Upper lobe of left lung (tissue), 6 donors: ENCODE data around the gene UPK3A. TPM values are rescaled to one million over a fixed set of nuclear protein-coding genes. Genes with fewer than 3 reads are reported as not detected.

Source experiments
- ATAC-seq, 2 donors: fragments of 200-7000 bp; cut with Tn5 transposase; one replicate each; pipeline ENCODE4 v1.9.1; 2022; ENCODE audit warnings: mild to moderate bottlenecking in 2 of 2, moderate library complexity in 2 of 2; ENCODE audit not compliant: low FRiP score in 2 of 2
- DNase-seq, 2 donors: peaks; one replicate each; pipeline ENCODE4 v3.0.0-alpha.2; 2019 to 2020
- H3K27ac ChIP-seq, 4 donors: fragments of 200-600 bp; sonication (generic); one replicate each; pipeline ENCODE4 v1.5.1; 2016 to 2019
- H3K27me3 ChIP-seq, 4 donors: fragments of 200-600 bp; sonication (generic); one replicate each; pipeline ENCODE4 v1.5.1; 2017 to 2019
- H3K36me3 ChIP-seq, 4 donors: fragments of 200-600 bp; sonication (generic); one replicate each; pipeline ENCODE4 v1.5.1; 2016 to 2019
- H3K4me1 ChIP-seq, 4 donors: fragments of 200-600 bp; sonication (generic); one replicate each; pipeline ENCODE4 v1.5.1; 2018 to 2019
- H3K4me3 ChIP-seq, 4 donors: fragments of 200-600 bp; sonication (generic); one replicate each; pipeline ENCODE4 v1.5.1; 2017 to 2019; ENCODE audit warnings: mild to moderate bottlenecking in 2 of 4, moderate library complexity in 1 of 4
- H3K9me3 ChIP-seq, 4 donors: fragments of 200-600 bp; sonication (generic); one replicate each; pipeline ENCODE4 v1.5.1; 2018 to 2019
- CTCF ChIP-seq, 6 experiments: fragments of 450-650 bp in 4 of 6; fragments of 200-600 bp in 2 of 6; sonication (generic) in 2 of 6; IDR thresholded peaks; one replicate each; pipeline ENCODE4 v1.5.1; 2016 to 2019; ENCODE audit warnings: antibody characterized with exemption in 6 of 6
- EP300 ChIP-seq, 4 donors: sonication (generic); formaldehyde crosslinking; IDR thresholded peaks; one replicate each; pipeline ENCODE4 v1.5.1; 2017; ENCODE audit warnings: antibody characterized with exemption in 4 of 4, control low read depth in 2 of 4
- POLR2A ChIP-seq, 4 donors: fragments of 450-650 bp; IDR thresholded peaks; one replicate each; pipeline ENCODE4 v1.5.1; 2016 to 2017; ENCODE audit warnings: antibody characterized with exemption in 4 of 4, mild to moderate bottlenecking in 2 of 4
- POLR2AphosphoS5 ChIP-seq, 2 donors: sonication (generic); formaldehyde crosslinking; IDR thresholded peaks; one replicate each; pipeline ENCODE4 v1.5.1; 2017; ENCODE audit warnings: antibody characterized with exemption in 2 of 2
- WGBS, 2 donors: methylation state at CpG; one replicate each; pipeline ENCODE4 v1.1.5; 2017 to 2018; 5-methylcytosine and 5-hydroxymethylcytosine counted together
- total RNA-seq, 6 donors: library from RNA; depleted of rRNA in 4 of 6; stranded (reverse); fragments of >200 nt in 4 of 6; gene quantifications; one replicate each; pipeline versions ENCODE4 v1.1.0 to v1.2.1, GENCODE V29; 2016 to 2021
- donor health status: DM: no; HTN: no; CAD: no; lungs with moderate emphysema.
- donor health status: DM: no; HTN: yes; CAD: no; lungs with severe emphysema.

Gene UPK3A
- total RNA-seq, 6 donors from 2014 or later: 0.44 TPM; not detected in 5

GRCh38 chr22:45238076-45238956 lies 46.4 kb upstream of the UPK3A start:
- H3K4me3 ChIP-seq: no peak overlapping the region
- peaks cover 26 to 52% (median 35%) of the 10 kb centered on the region in 4 donors for H3K4me1 ChIP-seq
- TF ChIP-seq POLR2AphosphoS5 (IDR thresholded peaks at IDR 0.05) (no peak), CTCF (IDR thresholded peaks at IDR 0.05) (no peak), EP300 (IDR thresholded peaks at IDR 0.05) (no peak), POLR2A (IDR thresholded peaks at IDR 0.05) (no peak)
- H3K27me3 ChIP-seq: no peaks in the 10 kb centered on the region
- 92 to 93% methylated on average over 17 to 18 of the region's 18 CpGs for WGBS, 2 donors
- H3K9me3 ChIP-seq: no peaks in the 10 kb centered on the region
- no peak overlapping the region for H3K27ac ChIP-seq
- ATAC-seq (no peak), DNase-seq (no peak)
- peaks cover 0 to 10% (median 1%) of the 10 kb centered on the region in 4 donors for H3K36me3 ChIP-seq

- DNase-seq: peak in 1 of 2 donors; percentile 45
- peak in 1 of 2 donors; percentile 49 for ATAC-seq
- Histone ChIP-seq H3K4me3 (peak overlapping the region in 3 of 4 donors; percentile 67 to 82 (median 77)), H3K9me3 (no peaks in the 10 kb centered on the region), H3K27ac (peak overlapping the region in 1 of 4 donors; percentile 68), H3K36me3 (peaks cover 0 to 10% (median 1%) of the 10 kb centered on the region in 4 donors), H3K4me1 (peaks cover 25 to 49% (median 35%) of the 10 kb centered on the region in 4 donors), H3K27me3 (no peaks in the 10 kb centered on the region)
- WGBS, 2 donors: 68 to 75% methylated on average over 6 of the region's 6 CpGs
- TF ChIP-seq CTCF (IDR thresholded peaks at IDR 0.05) (no peak), EP300 (IDR thresholded peaks at IDR 0.05) (no peak), POLR2AphosphoS5 (IDR thresholded peaks at IDR 0.05) (no peak), POLR2A (IDR thresholded peaks at IDR 0.05) (no peak)
These were observed 45.6 kb upstream of the UPK3A start for GRCh38 chr22:45238957-45239680.

- Histone ChIP-seq H3K27ac (peak overlapping the region in 3 of 4 donors; percentile 41 to 79 (median 68)), H3K27me3 (no peaks in the 10 kb centered on the region), H3K9me3 (no peaks in the 10 kb centered on the region), H3K36me3 (peaks cover 0 to 10% (median 1%) of the 10 kb centered on the region in 4 donors), H3K4me3 (peak overlapping the region; percentile 67 to 82 (median 72)), H3K4me1 (peaks cover 21 to 49% (median 35%) of the 10 kb centered on the region in 4 donors)
- TF ChIP-seq POLR2A (IDR thresholded peaks at IDR 0.05) (no peak), POLR2AphosphoS5 (IDR thresholded peaks at IDR 0.05) (no peak), EP300 (IDR thresholded peaks at IDR 0.05) (no peak)
- ATAC-seq: no peak
- WGBS, 2 donors: 44 to 59% methylated on average over 5 to 8 of the region's 8 CpGs
- no peak for DNase-seq
These were observed 45.1 kb upstream of the UPK3A start for GRCh38 chr22:45239681-45240051.

GRCh38 chr22:45240104-45240809 lies 44.5 kb upstream of the UPK3A start:
- H3K27me3 ChIP-seq: no peaks in the 10 kb centered on the region
- H3K9me3 ChIP-seq: no peaks in the 10 kb centered on the region
- ATAC-seq (peak; percentile 39 to 55), DNase-seq (peak; percentile 39 to 88)
- no peak for TF ChIP-seq POLR2AphosphoS5 (IDR thresholded peaks at IDR 0.05)
- no peak for TF ChIP-seq CTCF (IDR thresholded peaks at IDR 0.05)
- no peak for TF ChIP-seq POLR2A (IDR thresholded peaks at IDR 0.05)
- no peak for TF ChIP-seq EP300 (IDR thresholded peaks at IDR 0.05)
- peaks cover 21 to 49% (median 35%) of the 10 kb centered on the region in 4 donors for H3K4me1 ChIP-seq
- H3K36me3 ChIP-seq: peaks cover 0 to 10% (median 1%) of the 10 kb centered on the region in 4 donors
- WGBS, 2 donors: 0 to 2% methylated on average over 20 to 32 of the region's 73 CpGs
- peak overlapping the region; percentile 4 to 79 (median 54) for H3K27ac ChIP-seq
- H3K4me3 ChIP-seq: peak overlapping the region; percentile 67 to 82 (median 72)
